Epithelial cell of esophagus (primary cell): ENCODE measurements around the gene SNRPA1.

Source experiments
- DNase-seq: peaks from one replicate; pipeline ENCODE4 v3.0.0; 2010; ENCODE audit warnings: low read depth
- H3K4me3 ChIP-seq: 2 replicates; pipeline ENCODE4 v1.5.1; 2011; ENCODE audit warnings: mild to moderate bottlenecking, low read length, control low read depth
- TF ChIP-seq, protein P1 (sequence below): IDR thresholded peaks from 2 replicates; pipeline ENCODE4 v1.5.1; 2011; ENCODE audit warnings: low read depth, mild to moderate bottlenecking, low read length, control low read depth, inconsistent platforms; ENCODE audit not compliant: insufficient read depth; ENCODE audit errors: missing control alignments

Gene SNRPA1

GRCh38 chr15:101310508-101310907, 15.5 kb upstream of the SNRPA1 start:
- DNase-seq, result no peak
- no peak overlapping the region for H3K4me3 ChIP-seq
- TF ChIP-seq, protein P1, sequence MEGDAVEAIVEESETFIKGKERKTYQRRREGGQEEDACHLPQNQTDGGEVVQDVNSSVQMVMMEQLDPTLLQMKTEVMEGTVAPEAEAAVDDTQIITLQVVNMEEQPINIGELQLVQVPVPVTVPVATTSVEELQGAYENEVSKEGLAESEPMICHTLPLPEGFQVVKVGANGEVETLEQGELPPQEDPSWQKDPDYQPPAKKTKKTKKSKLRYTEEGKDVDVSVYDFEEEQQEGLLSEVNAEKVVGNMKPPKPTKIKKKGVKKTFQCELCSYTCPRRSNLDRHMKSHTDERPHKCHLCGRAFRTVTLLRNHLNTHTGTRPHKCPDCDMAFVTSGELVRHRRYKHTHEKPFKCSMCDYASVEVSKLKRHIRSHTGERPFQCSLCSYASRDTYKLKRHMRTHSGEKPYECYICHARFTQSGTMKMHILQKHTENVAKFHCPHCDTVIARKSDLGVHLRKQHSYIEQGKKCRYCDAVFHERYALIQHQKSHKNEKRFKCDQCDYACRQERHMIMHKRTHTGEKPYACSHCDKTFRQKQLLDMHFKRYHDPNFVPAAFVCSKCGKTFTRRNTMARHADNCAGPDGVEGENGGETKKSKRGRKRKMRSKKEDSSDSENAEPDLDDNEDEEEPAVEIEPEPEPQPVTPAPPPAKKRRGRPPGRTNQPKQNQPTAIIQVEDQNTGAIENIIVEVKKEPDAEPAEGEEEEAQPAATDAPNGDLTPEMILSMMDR, result no peak

DNA sequence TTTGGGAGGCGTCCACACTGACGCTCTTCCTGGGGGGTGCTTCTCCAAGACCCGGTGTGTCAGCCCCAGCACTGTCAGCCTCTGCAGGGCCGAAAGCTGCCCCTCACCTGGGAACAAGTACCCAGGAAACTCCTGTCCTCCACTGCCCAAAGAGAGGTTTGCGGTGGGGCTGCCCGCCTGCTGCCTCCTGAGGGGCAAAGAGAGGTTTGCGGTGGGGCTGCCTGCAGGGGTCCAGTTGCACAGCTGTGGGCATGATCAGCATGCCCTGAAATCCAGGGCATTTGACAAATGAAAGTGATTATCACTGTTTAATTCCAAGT, 15.1 kb upstream of the SNRPA1 start:
- TF ChIP-seq, protein P1, result no peak
- H3K4me3 ChIP-seq, result no peak overlapping the region
- no peak for DNase-seq

DNA sequence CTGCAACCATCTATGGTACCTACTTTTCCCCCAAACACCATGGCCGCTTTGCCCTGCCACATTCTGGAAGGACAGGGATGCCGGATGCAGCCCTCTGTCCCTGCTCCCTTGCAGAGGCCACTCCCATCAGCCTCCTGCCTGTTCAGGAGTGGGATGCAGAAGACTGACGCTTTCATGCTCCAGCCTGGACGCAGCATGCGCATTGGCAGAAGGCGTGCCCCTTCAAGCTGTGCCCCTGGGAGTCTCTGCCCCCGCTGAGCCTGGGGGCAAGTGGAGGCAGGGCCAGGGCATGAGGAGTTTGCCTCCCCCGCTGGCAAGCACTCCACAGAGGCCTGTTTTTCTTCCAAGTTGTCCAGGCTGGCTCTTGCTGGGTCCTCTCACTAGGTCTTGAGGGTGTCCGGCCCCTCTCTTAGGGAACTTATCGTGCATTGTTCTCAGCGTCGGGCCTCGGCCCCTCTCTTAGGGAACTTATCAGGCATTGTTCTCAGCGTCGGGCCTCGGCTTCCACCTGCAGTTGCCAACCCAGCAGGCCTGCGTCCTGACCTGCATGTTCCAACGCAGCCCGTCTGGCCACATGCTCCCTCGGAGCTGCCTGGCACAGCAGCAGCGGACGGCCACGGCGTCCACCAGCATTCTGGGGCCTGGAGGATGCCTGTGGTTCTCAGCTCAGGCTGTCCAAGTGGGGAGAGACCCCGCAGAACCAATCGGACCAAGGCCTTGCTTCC, 14.6 kb upstream of the SNRPA1 start:
- TF ChIP-seq, protein P1, result no peak
- H3K4me3 ChIP-seq, result no peak overlapping the region
- DNase-seq, result no peak

DNA sequence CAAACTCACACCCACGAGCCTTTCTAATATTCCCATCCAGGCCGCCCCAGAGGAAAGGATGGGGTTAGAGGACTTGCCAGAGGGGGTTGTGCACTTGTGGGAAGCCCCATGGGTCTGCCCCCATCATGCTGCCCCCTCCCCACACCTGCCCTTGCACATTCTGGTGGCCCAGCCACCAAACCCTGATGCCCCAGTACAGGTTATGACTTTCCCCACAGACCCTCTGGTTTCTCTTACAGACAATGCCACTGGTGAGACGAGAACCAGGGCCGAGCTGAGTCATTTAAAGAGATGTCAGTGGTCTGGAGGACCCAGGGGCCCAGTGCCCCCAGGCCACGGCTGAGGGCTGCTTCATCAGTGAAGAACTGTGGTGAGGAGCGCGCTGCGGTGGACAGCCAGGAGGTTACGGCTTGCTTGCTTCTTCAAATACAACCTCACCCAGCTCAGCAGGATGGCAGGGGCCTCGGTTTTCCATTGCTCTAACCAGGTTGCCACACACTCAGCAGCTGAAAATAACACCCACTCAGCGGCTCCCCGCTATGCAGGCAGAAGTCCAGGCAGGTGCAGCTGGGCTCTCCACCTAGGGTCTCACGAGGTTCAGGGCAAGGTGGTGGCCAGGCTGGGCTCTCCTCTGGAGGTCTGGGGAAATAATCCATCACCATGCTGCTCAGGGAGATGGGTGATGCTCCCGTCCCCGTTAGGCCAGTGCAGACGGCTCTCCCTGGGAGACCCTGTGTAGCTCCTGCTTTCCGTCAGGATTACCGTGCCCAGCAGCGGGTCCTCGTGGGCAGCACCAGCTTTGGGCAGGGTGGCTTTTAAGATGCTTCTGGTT, 13.8 kb upstream of the SNRPA1 start:
- TF ChIP-seq, protein P1, result no peak
- H3K4me3 ChIP-seq, result no peak overlapping the region
- no peak for DNase-seq

DNA sequence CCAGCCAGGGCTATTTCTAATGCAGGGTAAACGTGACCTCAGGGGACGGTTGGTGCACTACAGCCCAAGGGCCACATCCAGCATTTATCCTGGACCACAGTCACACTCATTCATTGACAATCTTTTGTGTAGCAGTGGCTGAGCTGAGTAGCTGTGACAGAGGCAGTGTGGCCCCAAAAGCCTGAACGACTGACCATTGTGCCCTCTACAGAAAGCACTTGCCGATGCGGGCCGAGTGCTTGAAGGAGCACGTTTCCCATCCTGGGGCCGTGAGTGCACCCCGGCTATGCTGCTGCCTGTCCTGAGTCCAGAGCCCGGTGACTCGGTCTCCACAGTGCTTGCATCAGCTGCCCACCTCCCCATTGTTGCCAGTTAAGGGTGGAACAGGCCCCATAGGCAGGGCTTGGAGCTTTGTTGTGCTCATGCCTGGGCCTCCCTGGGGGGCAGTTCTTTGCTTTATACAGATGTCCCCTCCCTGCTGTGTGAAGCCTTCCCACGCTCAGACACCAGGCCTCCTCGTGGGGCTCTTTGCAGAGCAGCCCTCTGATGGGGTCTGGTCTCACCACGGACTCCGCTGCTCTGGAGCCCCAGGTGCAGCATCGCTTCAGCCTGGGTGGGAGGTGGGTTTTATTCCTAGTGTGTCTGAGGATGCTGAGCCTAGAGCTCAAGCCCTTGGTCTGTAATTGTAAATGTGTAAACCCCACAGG, 13.0 kb upstream of the SNRPA1 start:
- no peak overlapping the region for H3K4me3 ChIP-seq
- no peak for DNase-seq
- TF ChIP-seq, protein P1, result no peak

DNA sequence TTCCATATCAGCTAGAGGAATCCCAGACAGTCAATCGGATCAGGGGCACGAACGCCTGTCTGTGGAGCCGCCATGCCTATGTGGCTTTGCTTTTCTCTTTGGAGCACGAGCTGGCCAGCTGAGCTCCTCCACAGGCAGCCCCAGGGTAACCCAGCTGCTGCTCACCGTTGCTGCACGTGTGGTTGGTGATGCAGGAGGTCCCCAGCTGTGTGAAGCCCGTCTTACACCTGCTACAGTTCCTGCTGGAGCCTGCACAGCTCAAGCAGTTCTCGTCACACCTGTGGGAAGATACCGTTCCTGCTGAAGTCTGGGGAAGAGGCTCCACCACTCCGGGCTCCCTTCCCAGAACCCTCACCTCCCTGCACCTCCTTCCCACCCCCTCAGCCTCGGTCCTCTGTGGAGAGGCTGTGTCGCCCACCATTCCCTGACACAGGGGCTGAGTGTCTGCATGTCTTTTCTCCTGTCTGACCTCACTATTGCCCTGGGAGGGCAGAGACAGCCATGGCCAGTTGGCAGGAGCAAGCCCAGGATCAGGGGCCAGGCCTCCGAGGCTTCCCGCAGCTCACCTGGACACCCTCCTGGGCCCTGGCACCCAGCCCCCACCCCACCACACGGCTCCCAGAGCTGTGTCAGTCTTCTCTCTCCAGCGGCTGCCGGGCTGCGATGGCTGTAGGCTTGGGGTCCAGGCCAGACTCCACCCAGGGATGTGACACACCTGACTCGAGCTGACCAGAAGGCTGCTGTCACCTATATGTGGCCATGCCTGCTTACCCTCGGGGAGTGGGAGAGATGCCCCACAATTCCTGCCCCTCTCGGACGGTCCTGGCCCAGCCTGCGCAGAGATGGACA, 12.2 kb upstream of the SNRPA1 start:
- DNase-seq, result no peak
- no peak overlapping the region for H3K4me3 ChIP-seq
- TF ChIP-seq, protein P1, result no peak
